ENCODE measurements around the gene NUTF2. TPM values are rescaled to one million over a fixed set of nuclear protein-coding genes. Genes with fewer than 3 reads are reported as not detected.

The NUTF2 gene
- total RNA-seq, 4 donors from 2014 or later, result 56.5 to 98.2 (median 75.4) TPM

GRCh38 chr16:67917852-67918236 is 71.1 kb downstream of the NUTF2 start:
- no peak for TF ChIP-seq CTCF (IDR thresholded peaks at IDR 0.05; ENCODE audit: low read depth)

GRCh38 chr16:67919622-67920221 is 73.0 kb downstream of the NUTF2 start:
- no peak for TF ChIP-seq CTCF (IDR thresholded peaks at IDR 0.05; ENCODE audit: low read depth)

Small RNA genes lying within 50 kb of the gene (small RNA-seq; reads per million reads assigned to genes)
- gene AC040162.2, result not detected
- not detected for gene NRN1L

Other genes starting within 250 kb of the NUTF2 start
- 1 to 10 TPM in 1 of 4 donors, under 1 TPM in 2, not detected in 1; 0.38 to 2.0 (median 0.44) TPM for gene CARMIL2, start 201.8 kb upstream of the NUTF2 start, total RNA-seq
- 10 to 100 TPM in 3 of 4 donors, 1 to 10 TPM in 1; 8.0 to 19.2 (median 14.9) TPM for gene ACD, start 186.7 kb upstream of the NUTF2 start, total RNA-seq
- gene PARD6A, start 186.0 kb upstream of the NUTF2 start, total RNA-seq, result 1 to 10 TPM; 2.8 to 5.4 (median 4.8) TPM
- gene ENKD1, start 180.2 kb upstream of the NUTF2 start, total RNA-seq, result 10 to 100 TPM in 3 of 4 donors, 1 to 10 TPM in 1; 6.2 to 17.6 (median 16.0) TPM
- gene C16orf86, start 180.1 kb upstream of the NUTF2 start, total RNA-seq, result 10 to 100 TPM in 2 of 4 donors, 1 to 10 TPM in 1, under 1 TPM in 1; 0.98 to 14.5 (median 10.7) TPM
- 10 to 100 TPM in 3 of 4 donors, 1 to 10 TPM in 1; 9.1 to 21.1 (median 13.6) TPM for gene GFOD2, start 127.6 kb upstream of the NUTF2 start, total RNA-seq
- 10 to 100 TPM in 1 of 4 donors, 1 to 10 TPM in 3; 8.1 to 11.7 (median 9.3) TPM for gene RANBP10, start 40.4 kb upstream of the NUTF2 start, total RNA-seq
- 1 to 10 TPM in 2 of 4 donors, under 1 TPM in 1, not detected in 1; 0.88 to 1.5 (median 1.0) TPM for gene TSNAXIP1, start 40.0 kb upstream of the NUTF2 start, total RNA-seq
- 10 to 100 TPM; 21.2 to 36.9 (median 34.0) TPM for gene THAP11, start 4.6 kb upstream of the NUTF2 start, total RNA-seq
- gene CENPT, start 760 bp downstream of the NUTF2 start, total RNA-seq, result 10 to 100 TPM; 22.8 to 48.0 (median 30.8) TPM
- 10 to 100 TPM; 21.0 to 47.5 (median 28.3) TPM for gene EDC4, start 26.1 kb downstream of the NUTF2 start, total RNA-seq
- 1 to 10 TPM in 3 of 4 donors, not detected in 1; 1.3 to 7.2 (median 2.5) TPM for gene NRN1L, start 38.0 kb downstream of the NUTF2 start, total RNA-seq
- gene PSKH1, start 46.3 kb downstream of the NUTF2 start, total RNA-seq, result 10 to 100 TPM in 2 of 4 donors, 1 to 10 TPM in 2; 7.0 to 28.4 (median 10.9) TPM
- gene CTRL, start 84.9 kb downstream of the NUTF2 start, total RNA-seq, result 1 to 10 TPM in 1 of 4 donors, under 1 TPM in 2, not detected in 1; 0.85 to 4.1 (median 0.88) TPM
- 10 to 100 TPM; 10.3 to 45.8 (median 39.9) TPM for gene PSMB10, start 89.9 kb downstream of the NUTF2 start, total RNA-seq
- 10 to 100 TPM in 2 of 4 donors, 1 to 10 TPM in 2; 7.9 to 16.2 (median 10.5) TPM for gene LCAT, start 97.2 kb downstream of the NUTF2 start, total RNA-seq
- gene SLC12A4, start 121.7 kb downstream of the NUTF2 start, total RNA-seq, result 10 to 100 TPM; 36.2 to 77.2 (median 36.9) TPM
- under 1 TPM in 1 of 4 donors, not detected in 3; 0.22 TPM for gene DPEP3, start 133.6 kb downstream of the NUTF2 start, total RNA-seq
- gene DPEP2, start 152.6 kb downstream of the NUTF2 start, total RNA-seq, result 10 to 100 TPM in 1 of 4 donors, 1 to 10 TPM in 2, under 1 TPM in 1; 0.98 to 28.7 (median 9.5) TPM
- not detected for gene DPEP2NB, start 169.0 kb downstream of the NUTF2 start, total RNA-seq
- gene DDX28, start 176.3 kb downstream of the NUTF2 start, total RNA-seq, result 1 to 10 TPM; 6.2 to 8.5 (median 7.2) TPM
- gene DUS2, start 176.4 kb downstream of the NUTF2 start, total RNA-seq, result 10 to 100 TPM in 2 of 4 donors, 1 to 10 TPM in 2; 6.4 to 19.8 (median 9.8) TPM
- gene NFATC3, start 238.4 kb downstream of the NUTF2 start, total RNA-seq, result 10 to 100 TPM; 39.9 to 47.6 (median 45.5) TPM